Measurements from ENCODE around the gene TRAIP.
"Not testable (repeated sequence)": the region's sequence is repeated elsewhere in the genome, so short reads cannot be mapped to it uniquely, and the experiment has no call there.

Gene TRAIP

GRCh38 chr3:49873623-49874022 lies 17.3 kb upstream of the TRAIP start:
- no peak for DNase-seq

- DNase-seq, result peak; percentile 57
Observed at GRCh38 chr3:49872801-49873281, 16.5 kb upstream of the TRAIP start.

GRCh38 chr3:49871531-49872153 lies 15.3 kb upstream of the TRAIP start:
- no peak for DNase-seq

- DNase-seq, result no peak
Observed at GRCh38 chr3:49869525-49870126, 13.3 kb upstream of the TRAIP start, which contains the start of gene CAMKV. TSS of gene CAMKV (minus strand) at chr3:49869906. CDS start at chr3:49862388, 7,518 bp downstream.

GRCh38 chr3:49868862-49869466 lies 12.6 kb upstream of the TRAIP start:
- no peak for DNase-seq

GRCh38 chr3:49867871-49868321 lies 11.5 kb upstream of the TRAIP start:
- DNase-seq, result no peak

- DNase-seq, result no peak
Observed at GRCh38 chr3:49867400-49867799, 11.0 kb upstream of the TRAIP start.

GRCh38 chr3:49865198-49865784 lies 8.9 kb upstream of the TRAIP start:
- no peak for DNase-seq

- no peak for DNase-seq
Observed at GRCh38 chr3:49864505-49864904, 8.1 kb upstream of the TRAIP start.

GRCh38 chr3:49859576-49860305 lies 3.4 kb upstream of the TRAIP start:
- no peak for DNase-seq

- DNase-seq, result no peak
Observed at GRCh38 chr3:49855662-49856061, 702 bp downstream of the TRAIP start.

- DNase-seq, result no peak
Observed at GRCh38 chr3:49845694-49846093, 10.7 kb downstream of the TRAIP start.

GRCh38 chr3:49844464-49845183 lies 11.7 kb downstream of the TRAIP start:
- no peak for DNase-seq

GRCh38 chr3:49842843-49843517 lies 13.4 kb downstream of the TRAIP start:
- DNase-seq, result no peak

GRCh38 chr3:49841806-49842205 lies 14.6 kb downstream of the TRAIP start:
- no peak for DNase-seq

- no peak for DNase-seq
Observed at GRCh38 chr3:49841126-49841696, 15.2 kb downstream of the TRAIP start.

GRCh38 chr3:49840388-49840787 lies 16.0 kb downstream of the TRAIP start:
- no peak for DNase-seq

GRCh38 chr3:49839193-49839809 lies 17.1 kb downstream of the TRAIP start:
- peak; percentile 83 for DNase-seq

GRCh38 chr3:49831341-49831740 lies 25.0 kb downstream of the TRAIP start:
- no peak for DNase-seq

GRCh38 chr3:49826016-49826415 lies 30.3 kb downstream of the TRAIP start:
- no peak for DNase-seq

GRCh38 chr3:49823131-49823530 lies 33.2 kb downstream of the TRAIP start:
- not testable (repeated sequence) for DNase-seq
